Thyroid gland (tissue), 4 donors: Measurements from ENCODE around the gene PCDHA1.

Source experiments
- CTCF ChIP-seq, 6 experiments: fragments of 200-600 bp in 3 of 6; fragments of 450-650 bp in 3 of 6; sonication (generic) in 3 of 6; IDR thresholded peaks; one replicate each; pipeline ENCODE4 v1.5.1; 2016 to 2019; ENCODE audit warnings: antibody characterized with exemption in 6 of 6, mild to moderate bottlenecking in 2 of 6, inconsistent platforms in 1 of 6, moderate library complexity in 1 of 6
- POLR2A ChIP-seq, 2 donors: fragments of 450-650 bp; IDR thresholded peaks; one replicate each; pipeline ENCODE4 v1.6.1; 2017; ENCODE audit warnings: antibody characterized with exemption in 2 of 2, mild to moderate bottlenecking in 2 of 2, moderate library complexity in 1 of 2

- TF ChIP-seq CTCF (IDR thresholded peaks at IDR 0.05) (no peak), POLR2A (IDR thresholded peaks at IDR 0.05) (no peak)
Observed at GRCh38 chr5:141031006-141031405, 245.1 kb downstream of the PCDHA1 start.
